ENCODE data around the gene RAB40C.

DNA sequence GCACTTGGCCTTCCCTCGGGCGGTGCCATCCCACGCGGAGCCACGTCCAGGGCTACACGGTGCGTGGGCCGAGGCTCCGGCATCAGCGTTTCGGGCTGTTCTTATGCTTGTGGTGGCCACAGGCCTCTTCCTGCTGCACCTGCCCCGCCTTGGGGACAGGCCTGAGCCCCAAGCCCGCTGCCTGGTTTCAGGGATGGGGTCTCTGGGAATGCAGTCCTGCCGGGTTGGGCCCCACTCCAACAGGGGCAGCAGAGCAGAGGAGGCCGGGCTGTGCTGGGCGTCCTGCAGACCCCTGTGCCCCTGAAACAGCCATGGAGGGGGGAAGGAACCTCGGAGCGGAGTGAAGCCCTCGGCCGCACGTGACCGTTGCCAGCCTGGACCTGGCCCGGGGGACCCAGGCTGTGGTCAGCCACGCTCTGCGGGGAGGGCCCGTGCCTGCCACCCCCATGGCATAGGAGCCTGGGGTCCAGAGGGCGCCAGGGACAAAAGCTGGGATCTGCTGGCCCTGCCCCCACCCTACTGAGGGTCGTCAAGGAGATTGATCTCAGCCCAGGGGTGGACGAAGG lies 40.5 kb downstream of the RAB40C start:
- no peak for TF ChIP-seq CTCF (IDR thresholded peaks at IDR 0.05; ENCODE audit: low read depth, low read length)
- TF ChIP-seq EZH2phosphoT487 (IDR thresholded peaks at IDR 0.05; ENCODE audit: low read depth), result no peak
